BJ (cell line): ENCODE measurements around the gene OPCML. TPM values are rescaled to one million over a fixed set of nuclear protein-coding genes. Genes with fewer than 3 reads are reported as not detected.

Experiments
- CTCF ChIA-PET: fragments of 350-600 bp; formaldehyde crosslinking; extraction: SDS; loops from one replicate; lab custom pipeline; 2021; ENCODE audit warnings: antibody characterized with exemption, inconsistent platforms; lab: Yijun Ruan, JAX
- POLR2A ChIA-PET: fragments of 300-600 bp; sonication (Branson Sonifier 250); formaldehyde crosslinking; extraction: SDS; loops from one replicate; lab custom pipeline; 2021; ENCODE audit warnings: antibody characterized with exemption; lab: Charles Lee
- DNase-seq: peaks from one replicate; pipeline ENCODE4 v3.0.0-alpha.2; 2011; ENCODE audit warnings: low read depth
- H3K27me3 ChIP-seq: 2 replicates; pipeline ENCODE4 v1.6.0; 2011; ENCODE audit warnings: low read length; ENCODE audit not compliant: control insufficient read depth, insufficient read depth
- H3K36me3 ChIP-seq: 2 replicates; pipeline ENCODE4 v1.5.1; 2011; ENCODE audit warnings: low read length; ENCODE audit not compliant: control insufficient read depth, insufficient read depth
- H3K4me3 ChIP-seq: 2 replicates; pipeline ENCODE4 v1.5.1; 2011; ENCODE audit warnings: low read depth, mild to moderate bottlenecking, control low read depth, low read length
- CTCF ChIP-seq: IDR thresholded peaks from 2 replicates; pipeline ENCODE4 v1.5.1; 2011; ENCODE audit warnings: low read depth, mild to moderate bottlenecking, control low read depth, inconsistent platforms, low read length, moderate library complexity; ENCODE audit not compliant: insufficient read depth
- polyA plus RNA-seq: library from polyadenylated mRNA; depleted of rRNA; stranded (reverse); fragments of >200 nt; gene quantifications from 2 replicates; pipeline ENCODE4 v1.2.3, GENCODE V29; 2011

OPCML gene
- polyA plus RNA-seq, 1 experiment: 2.0 TPM

- ChIA-PET CTCF (no interaction called here), POLR2A (no interaction called here)
- H3K4me3 ChIP-seq: no peak overlapping the region
- no peaks in the 10 kb centered on the region for H3K36me3 ChIP-seq
- TF ChIP-seq CTCF: no peak
- no peak for DNase-seq
- no peaks in the 10 kb centered on the region for H3K27me3 ChIP-seq
Measured at GRCh38 chr11:132838627-132839026, 693.7 kb downstream of the OPCML start.

GRCh38 chr11:132831272-132831671, 701.0 kb downstream of the OPCML start:
- ChIA-PET CTCF (no interaction called here), POLR2A (no interaction called here)
- TF ChIP-seq CTCF: no peak
- H3K36me3 ChIP-seq: no peaks in the 10 kb centered on the region
- no peaks in the 10 kb centered on the region for H3K27me3 ChIP-seq
- no peak overlapping the region for H3K4me3 ChIP-seq
- DNase-seq: no peak

- no peaks in the 10 kb centered on the region for H3K27me3 ChIP-seq
- no peak for DNase-seq
- CTCF ChIA-PET: no interaction called here
- no peaks in the 10 kb centered on the region for H3K36me3 ChIP-seq
- POLR2A ChIA-PET: no interaction called here
- no peak overlapping the region for H3K4me3 ChIP-seq
- TF ChIP-seq CTCF: no peak
Measured at GRCh38 chr11:132824642-132825041, 707.7 kb downstream of the OPCML start.

- CTCF ChIA-PET: interaction anchor here (0.6 kb wide), 1 partner anchor 89 kb away, joined by 3 read pairs; no protein-coding TSS in a partner anchor
- POLR2A ChIA-PET: no interaction called here
- no peak for DNase-seq
- Histone ChIP-seq H3K4me3 (no peak overlapping the region), H3K27me3 (no peaks in the 10 kb centered on the region), H3K36me3 (no peaks in the 10 kb centered on the region)
- no peak for TF ChIP-seq CTCF
Measured at GRCh38 chr11:132822276-132822675, 710.0 kb downstream of the OPCML start.

- Histone ChIP-seq H3K4me3 (no peak overlapping the region), H3K27me3 (no peaks in the 10 kb centered on the region), H3K36me3 (no peaks in the 10 kb centered on the region)
- CTCF ChIA-PET: interaction anchor here (0.6 kb wide), 1 partner anchor 23 kb away, joined by 3 read pairs; no protein-coding TSS in a partner anchor
- POLR2A ChIA-PET: no interaction called here
- no peak for TF ChIP-seq CTCF
- no peak for DNase-seq
Measured at GRCh38 chr11:132821499-132821898, 710.8 kb downstream of the OPCML start.
